Nephron progenitor cell (in vitro differentiated cells): ENCODE results near the gene TMOD2.
A peak's percentile ranks its signal among the peaks of the same experiment; 100 is the strongest.

ENCODE experiments used
- DNase-seq: peaks from one replicate; pipeline ENCODE4 v3.0.0; 2021
- H3K27ac Mint-ChIP-seq: 2 replicates; pipeline ENCODE4 v1.8.0; 2021; ENCODE audit warnings: mild to moderate bottlenecking, moderate library complexity, mixed read lengths
- H3K27me3 Mint-ChIP-seq: 2 replicates; pipeline ENCODE4 v1.8.0; 2021; ENCODE audit warnings: mild to moderate bottlenecking, low read depth, mixed read lengths; ENCODE audit not compliant: poor library complexity
- H3K36me3 Mint-ChIP-seq: 2 replicates; pipeline ENCODE4 v1.8.0; 2021; ENCODE audit warnings: low read depth, mixed read lengths
- H3K4me1 Mint-ChIP-seq: 2 replicates; pipeline ENCODE4 v1.8.0; 2021; ENCODE audit warnings: mixed read lengths
- H3K4me3 Mint-ChIP-seq: 2 replicates; pipeline ENCODE4 v1.8.0; 2021; ENCODE audit warnings: mild to moderate bottlenecking, moderate library complexity, mixed read lengths
- H3K9me3 Mint-ChIP-seq: 2 replicates; pipeline ENCODE4 v1.8.0; 2021; ENCODE audit warnings: mild to moderate bottlenecking, moderate library complexity, mixed read lengths
- CTCF ChIP-seq: fragments of 200-600 bp; sonication (generic); IDR thresholded peaks from 2 replicates; pipeline ENCODE4 v1.5.0; 2021; ENCODE audit warnings: antibody characterized with exemption

The TMOD2 gene

GRCh38 chr15:51849860-51850259 lies 98.5 kb downstream of the TMOD2 start:
- Mint-ChIP-seq H3K4me1 (peaks cover 8% of the 10 kb centered on the region), H3K36me3 (no peaks in the 10 kb centered on the region), H3K27me3 (no peaks in the 10 kb centered on the region), H3K9me3 (no peaks in the 10 kb centered on the region), H3K27ac (no peak overlapping the region), H3K4me3 (no peak overlapping the region)
- no peak for TF ChIP-seq CTCF
- no peak for DNase-seq

- Mint-ChIP-seq H3K27me3 (no peaks in the 10 kb centered on the region), H3K27ac (peak overlapping the region; percentile 0), H3K9me3 (no peaks in the 10 kb centered on the region), H3K36me3 (peaks cover 1% of the 10 kb centered on the region), H3K4me3 (no peak overlapping the region), H3K4me1 (no peaks in the 10 kb centered on the region)
- DNase-seq: no peak
- TF ChIP-seq CTCF: no peak
Measured at GRCh38 chr15:51853998-51854397, 102.6 kb downstream of the TMOD2 start.

GRCh38 chr15:51855612-51856011 lies 104.2 kb downstream of the TMOD2 start:
- no peak overlapping the region for H3K27ac Mint-ChIP-seq
- H3K4me1 Mint-ChIP-seq: no peaks in the 10 kb centered on the region
- H3K4me3 Mint-ChIP-seq: no peak overlapping the region
- H3K27me3 Mint-ChIP-seq: no peaks in the 10 kb centered on the region
- no peaks in the 10 kb centered on the region for H3K9me3 Mint-ChIP-seq
- H3K36me3 Mint-ChIP-seq: peaks cover 14% of the 10 kb centered on the region
- DNase-seq: no peak
- no peak for TF ChIP-seq CTCF

GRCh38 chr15:51856714-51857380 lies 105.5 kb downstream of the TMOD2 start:
- Mint-ChIP-seq H3K36me3 (peaks cover 20% of the 10 kb centered on the region), H3K4me3 (no peak overlapping the region), H3K27ac (no peak overlapping the region), H3K9me3 (peaks cover 4% of the 10 kb centered on the region), H3K27me3 (no peaks in the 10 kb centered on the region), H3K4me1 (peaks cover 6% of the 10 kb centered on the region)
- DNase-seq: no peak
- no peak for TF ChIP-seq CTCF

- no peak overlapping the region for H3K27ac Mint-ChIP-seq
- H3K36me3 Mint-ChIP-seq: peaks cover 46% of the 10 kb centered on the region
- H3K9me3 Mint-ChIP-seq: peaks cover 4% of the 10 kb centered on the region
- no peaks in the 10 kb centered on the region for H3K27me3 Mint-ChIP-seq
- no peak for TF ChIP-seq CTCF
- H3K4me3 Mint-ChIP-seq: no peak overlapping the region
- H3K4me1 Mint-ChIP-seq: peaks cover 6% of the 10 kb centered on the region
- no peak for DNase-seq
Measured at GRCh38 chr15:51861557-51862359, 110.4 kb downstream of the TMOD2 start.
